Activated CD8-positive, alpha-beta T cell treated with anti-CD3 and anti-CD28 coated beads for 36 hours (primary cell): ENCODE data around the gene MANEAL. TPM values are rescaled to one million over a fixed set of nuclear protein-coding genes. Genes with fewer than 3 reads are reported as not detected.
A peak's percentile ranks its signal among the peaks of the same experiment; 100 is the strongest.

Experiments used
- ATAC-seq: fragments of 200-7000 bp; cut with Tn5 transposase; one replicate; pipeline ENCODE4 v1.10.0; 2021; ENCODE audit warnings: mild to moderate bottlenecking, moderate library complexity
- CTCF ChIA-PET: fragments of 350-600 bp; sonication (Branson Sonifier 250); formaldehyde crosslinking; loops from one replicate; lab custom pipeline; 2021; ENCODE audit warnings: antibody characterized with exemption; lab: Charles Lee
- POLR2A ChIA-PET: fragments of 350-600 bp; sonication (Branson Sonifier 250); formaldehyde crosslinking; loops from one replicate; lab custom pipeline; 2021; ENCODE audit warnings: antibody characterized with exemption; lab: Charles Lee
- DNase-seq: peaks from one replicate; pipeline ENCODE4 v3.0.0-alpha.2; 2020
- H3K27ac Mint-ChIP-seq: one replicate; pipeline ENCODE4 v1.8.0; 2021; ENCODE audit warnings: mild to moderate bottlenecking, mixed read lengths
- H3K27me3 Mint-ChIP-seq: one replicate; pipeline ENCODE4 v1.8.0; 2021; ENCODE audit warnings: mixed read lengths
- H3K36me3 Mint-ChIP-seq: one replicate; pipeline ENCODE4 v1.8.0; 2021; ENCODE audit warnings: low read depth, mixed read lengths
- H3K4me1 Mint-ChIP-seq: one replicate; pipeline ENCODE4 v1.8.0; 2021; ENCODE audit warnings: low read depth, mixed read lengths
- H3K4me3 Mint-ChIP-seq: one replicate; pipeline ENCODE4 v1.8.0; 2021; ENCODE audit warnings: mild to moderate bottlenecking, moderate library complexity, mixed read lengths
- H3K9me3 Mint-ChIP-seq: one replicate; pipeline ENCODE4 v1.8.0; 2021; ENCODE audit warnings: mixed read lengths
- CTCF ChIP-seq: fragments of 200-600 bp; IDR thresholded peaks from one replicate; pipeline ENCODE4 v1.8.0; 2022; ENCODE audit warnings: antibody characterized with exemption, mild to moderate bottlenecking
- intact Hi-C: fragments of 100-400 bp; cut with micrococcal nuclease; formaldehyde crosslinking; loops from one replicate; pipeline ENCODE4 v1.10.0; 2022
- total RNA-seq, 2 experiments: library from RNA; stranded (reverse); gene quantifications; one replicate each; pipeline ENCODE4 v1.2.3, GENCODE V29; 2021

The MANEAL gene
- total RNA-seq: 1 to 10 TPM; 1.2 to 1.4 TPM

GRCh38 chr1:37793773-37794371 lies at the start of gene MANEAL:
TSS of gene MANEAL (plus strand) at chr1:37793847. CDS start at chr1:37794183, 336 bp downstream.
- H3K4me1 Mint-ChIP-seq: peaks cover 22% of the 10 kb centered on the region
- no peaks in the 10 kb centered on the region for H3K9me3 Mint-ChIP-seq
- H3K36me3 Mint-ChIP-seq: peaks cover 6% of the 10 kb centered on the region
- H3K27ac Mint-ChIP-seq: no peak within 1 kb of the TSS
- peak within 1 kb of the TSS; percentile 65 for H3K4me3 Mint-ChIP-seq
- TF ChIP-seq CTCF: no peak
- H3K27me3 Mint-ChIP-seq: peaks cover 23% of the 10 kb centered on the region
- DNase-seq: peak; percentile 48
- ChIA-PET POLR2A (interaction anchor here (0.5 to 1.6 kb wide), 3 partner anchors 10 to 19 kb away, joined by 3 to 5 read pairs (median 4); partner anchors contain the start of gene C1orf122), CTCF (interaction anchor here (0.9 kb wide), 1 partner anchor 29 kb away, joined by 5 read pairs; the partner anchor contains the start of gene EPHA10)
- ATAC-seq: peak; percentile 75
- intact Hi-C loops: no loop called here

- H3K27me3 Mint-ChIP-seq: peaks cover 30% of the 10 kb centered on the region
- H3K4me1 Mint-ChIP-seq: no peaks in the 10 kb centered on the region
Observed at GRCh38 chr1:37746806-37747205, 46.8 kb upstream of the MANEAL start.

GRCh38 chr1:37748565-37748964 lies 45.1 kb upstream of the MANEAL start:
- TF ChIP-seq CTCF: no peak
- Mint-ChIP-seq H3K9me3 (peaks cover 3% of the 10 kb centered on the region), H3K4me1 (peaks cover 7% of the 10 kb centered on the region), H3K36me3 (no peaks in the 10 kb centered on the region), H3K4me3 (no peak overlapping the region), H3K27me3 (peaks cover 36% of the 10 kb centered on the region), H3K27ac (no peak overlapping the region)
- intact Hi-C loops: no loop called here
- no peak for DNase-seq
- no peak for ATAC-seq
- CTCF ChIA-PET: interaction anchor here (0.9 kb wide), 1 partner anchor 19 kb away, joined by 3 read pairs; no protein-coding TSS in a partner anchor
- POLR2A ChIA-PET: no interaction called here

More at GRCh38 chr1:37746806-37747205, 46.8 kb upstream of the MANEAL start:
- no peak for ATAC-seq
- POLR2A ChIA-PET: interaction anchor here (0.6 kb wide), 1 partner anchor 14 kb away, joined by 5 read pairs; no protein-coding TSS in a partner anchor
- H3K27ac Mint-ChIP-seq: no peak overlapping the region
- TF ChIP-seq CTCF: no peak
- H3K36me3 Mint-ChIP-seq: no peaks in the 10 kb centered on the region
- CTCF ChIA-PET: interaction anchor here (0.7 kb wide), 1 partner anchor 10 kb away, joined by 4 read pairs; no protein-coding TSS in a partner anchor
- intact Hi-C loops: no loop called here
- DNase-seq: no peak
- H3K4me3 Mint-ChIP-seq: no peak overlapping the region
- peaks cover 3% of the 10 kb centered on the region for H3K9me3 Mint-ChIP-seq

- intact Hi-C loops: no loop called here
- H3K4me1 Mint-ChIP-seq: peaks cover 19% of the 10 kb centered on the region
- no peaks in the 10 kb centered on the region for H3K9me3 Mint-ChIP-seq
- peak overlapping the region; percentile 44 for H3K4me3 Mint-ChIP-seq
- TF ChIP-seq CTCF: no peak
- CTCF ChIA-PET: no interaction called here
- no peak for DNase-seq
- no peaks in the 10 kb centered on the region for H3K36me3 Mint-ChIP-seq
- POLR2A ChIA-PET: no interaction called here
- peaks cover 35% of the 10 kb centered on the region for H3K27me3 Mint-ChIP-seq
- no peak overlapping the region for H3K27ac Mint-ChIP-seq
- no peak for ATAC-seq
Observed at GRCh38 chr1:37752213-37752582, 41.4 kb upstream of the MANEAL start.
